Skin of body (tissue), 2 donors: Measurements from ENCODE around the gene WDR93. TPM values are rescaled to one million over a fixed set of nuclear protein-coding genes. Genes with fewer than 3 reads are reported as not detected.
A peak's percentile ranks its signal among the peaks of the same experiment; 100 is the strongest.

Experiments
- DNase-seq: peaks from one replicate; lab custom pipeline; 2025; lab: John Stamatoyannopoulos, UW
- total RNA-seq: library from RNA; depleted of rRNA; stranded (reverse); fragments of >200 nt; gene quantifications from one replicate; pipeline ENCODE4 v1.2.3, GENCODE V29; 2014

The WDR93 gene
- total RNA-seq, 1 donor from 2014 or later, result 0.20 TPM

DNA sequence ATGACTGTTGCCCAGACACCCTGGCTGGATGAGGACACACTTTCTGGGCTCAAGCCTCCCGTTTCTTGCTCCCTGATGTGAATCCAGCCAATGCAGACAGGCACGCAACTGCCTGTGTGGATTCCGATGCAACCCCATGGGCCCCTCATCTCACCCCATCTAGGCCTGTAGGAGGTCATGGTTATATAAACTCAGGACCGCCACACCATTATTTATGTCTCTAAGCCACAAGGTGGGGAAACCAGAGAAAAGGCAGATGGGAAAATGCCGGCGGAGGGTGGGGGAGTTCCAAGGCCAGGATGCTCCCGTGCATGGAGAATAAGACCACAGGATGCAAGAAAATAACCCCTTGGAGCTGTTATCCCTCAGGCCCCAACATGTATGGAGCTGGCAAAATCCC lies 58.4 kb downstream of the WDR93 start:
- DNase-seq, result no peak

DNA sequence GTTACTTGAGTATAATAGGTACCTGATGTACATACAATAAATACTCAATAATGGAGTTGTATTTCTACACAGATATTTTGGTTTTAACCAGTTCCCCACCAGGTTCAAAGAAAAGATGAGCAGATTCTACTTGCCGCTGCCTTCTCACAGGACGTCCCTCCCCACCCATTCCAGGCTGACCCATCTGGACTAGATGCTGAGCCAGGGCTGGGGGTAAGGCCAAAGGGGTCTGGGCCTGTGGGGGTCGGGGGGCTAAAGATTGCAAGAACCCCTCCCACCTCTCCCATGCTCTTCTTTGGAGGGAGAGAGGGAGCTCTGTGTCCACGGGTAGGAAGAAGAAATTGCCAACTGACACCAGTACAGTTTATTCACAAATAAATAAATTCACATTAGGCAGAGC lies 58.9 kb downstream of the WDR93 start:
- DNase-seq, result no peak

DNA sequence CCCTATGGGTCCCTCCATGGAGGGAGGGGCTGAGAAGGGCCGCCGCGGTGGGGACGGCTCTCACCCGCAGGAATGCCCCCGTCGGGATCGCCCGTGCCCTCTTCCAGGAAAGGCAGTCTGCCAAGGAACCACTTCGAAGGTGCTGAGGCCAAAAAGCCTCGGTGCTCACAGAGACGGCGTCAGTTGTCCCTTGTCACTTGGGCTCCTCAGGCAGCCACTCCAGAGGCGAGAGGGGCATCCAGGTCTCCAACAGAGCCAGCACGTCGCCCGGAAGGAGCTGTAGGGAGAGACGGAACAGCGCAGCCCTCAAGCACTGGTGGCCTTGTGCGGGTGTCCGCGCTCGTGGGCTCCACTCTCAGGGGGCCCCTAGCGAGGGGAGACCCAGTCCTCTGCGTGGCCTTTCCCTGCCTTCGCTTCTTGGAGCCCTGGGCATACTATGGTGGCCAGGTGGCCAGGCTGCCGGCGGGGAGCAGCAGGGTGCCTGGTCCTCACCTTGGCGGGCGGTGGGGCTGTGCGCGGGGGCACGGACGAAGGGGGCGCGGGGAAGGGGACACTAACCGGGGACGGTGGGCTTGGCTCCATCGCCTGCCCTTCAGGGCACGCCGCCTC lies 59.4 kb downstream of the WDR93 start:
- DNase-seq, result no peak

DNA sequence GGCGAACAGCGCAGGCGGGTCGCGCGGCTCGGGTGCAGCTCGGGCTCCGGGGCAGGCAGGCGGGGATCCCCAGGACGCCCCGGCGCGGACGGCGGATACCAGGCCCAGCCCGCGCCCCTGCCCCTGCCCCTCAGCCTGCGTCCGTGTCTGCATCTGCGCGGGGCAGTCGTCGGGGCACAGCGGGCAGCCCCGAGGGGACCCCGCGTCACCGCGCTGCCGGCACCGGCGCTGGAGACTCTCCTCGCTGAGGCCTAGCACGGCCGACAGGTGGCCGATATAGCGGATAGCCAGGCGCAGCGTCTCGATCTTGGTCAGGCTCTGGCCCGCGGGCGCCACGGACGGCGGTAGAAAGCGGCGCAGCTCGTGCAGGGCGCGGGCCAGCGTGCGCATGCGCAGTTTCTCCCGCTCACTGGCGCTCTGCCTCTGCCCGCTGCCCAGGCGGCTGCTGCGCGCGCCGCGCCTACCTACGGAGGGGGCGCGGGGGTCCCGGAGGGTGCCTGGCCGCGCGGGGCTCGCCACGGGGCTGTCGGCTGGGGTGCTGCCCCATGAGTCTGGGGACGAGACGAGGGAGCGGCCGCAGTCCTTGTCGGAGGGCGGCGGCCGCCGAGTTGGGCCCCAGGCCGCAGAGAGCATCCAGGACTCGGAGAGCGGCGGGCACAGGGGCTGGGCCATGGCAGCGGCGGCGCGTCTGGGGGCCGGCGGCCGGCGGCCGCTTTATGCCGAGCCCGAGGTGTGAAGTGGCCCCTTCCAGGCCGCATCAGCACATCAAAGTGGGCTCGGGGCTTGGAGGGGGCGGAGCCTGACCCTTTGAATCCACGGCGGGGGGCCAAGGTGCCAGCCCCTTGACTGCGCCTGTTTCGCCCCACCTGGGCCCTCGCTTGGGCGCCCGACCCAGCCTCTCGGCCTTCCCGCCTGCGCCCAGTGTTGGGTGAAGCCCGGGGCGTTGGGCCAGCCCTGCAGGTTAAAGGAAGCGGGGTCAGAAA lies 60.2 kb downstream of the WDR93 start, which contains the start of gene MESP1:
Gene MESP1 (minus strand): TSS at position 690 of the 983 bp plus-strand sequence. CDS start 18 bp downstream, at position 672.
- peak; percentile 82 for DNase-seq

DNA sequence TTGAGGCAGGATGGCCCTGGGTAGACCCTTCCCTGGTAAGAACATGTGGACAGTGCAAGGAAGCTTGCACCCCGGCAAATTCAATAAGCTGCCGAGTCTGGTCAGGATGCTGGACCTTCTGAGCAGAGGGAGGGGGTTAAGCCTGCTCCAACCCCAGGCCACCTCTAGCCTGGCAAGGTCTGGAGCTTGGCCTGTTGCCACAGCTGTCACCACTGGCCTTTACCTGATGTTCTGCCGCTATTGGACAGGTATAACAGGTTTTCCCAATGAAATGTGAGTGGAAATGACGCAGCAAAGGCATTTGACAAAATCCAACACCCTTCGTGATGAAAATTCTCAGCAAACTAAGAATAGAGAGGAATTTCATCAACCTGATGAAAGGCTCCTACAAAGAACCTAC lies 61.1 kb downstream of the WDR93 start:
- no peak for DNase-seq

- no peak for DNase-seq
Observed at GRCh38 chr15:89753855-89754254, 63.2 kb downstream of the WDR93 start.

DNA sequence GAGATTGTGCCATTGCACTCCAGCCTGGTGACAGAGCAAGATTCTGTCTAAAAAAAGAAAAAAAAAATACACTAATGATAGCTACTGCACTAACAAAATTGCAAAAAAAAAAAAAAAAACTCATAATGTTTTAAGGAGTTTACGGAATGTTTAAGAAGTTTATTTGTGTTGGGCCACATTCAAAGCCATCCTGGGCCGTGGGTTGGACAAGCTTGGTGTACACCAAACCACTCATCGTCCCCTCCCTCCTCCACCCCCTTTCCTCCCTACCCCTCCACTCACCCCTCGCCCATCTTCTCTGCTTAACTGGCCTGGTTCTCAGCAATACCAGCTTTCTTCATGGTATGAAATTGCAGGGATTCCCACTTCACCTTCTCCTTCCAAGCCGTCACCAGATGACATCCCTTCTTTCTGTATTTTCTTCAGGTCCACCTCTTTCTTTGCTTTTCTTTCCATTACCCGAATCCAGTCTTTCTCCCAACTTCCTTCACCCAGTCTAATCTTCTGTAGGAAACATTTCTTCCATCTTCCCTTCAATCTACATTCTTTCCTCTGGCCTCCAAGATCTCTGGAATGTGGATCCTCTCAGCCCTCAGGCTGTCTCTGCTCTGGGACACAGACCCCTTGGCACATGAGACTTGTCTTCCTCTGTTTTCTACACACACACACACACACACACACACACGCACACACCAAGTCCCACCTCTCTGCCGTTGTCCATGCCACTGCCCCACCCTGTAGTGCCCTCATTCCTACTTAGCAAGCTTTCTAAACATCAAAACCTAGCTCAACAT lies 63.9 kb downstream of the WDR93 start:
- no peak for DNase-seq

GRCh38 chr15:89755701-89756100 lies 65.1 kb downstream of the WDR93 start:
- DNase-seq, result no peak

- no peak for DNase-seq
Observed at GRCh38 chr15:89756897-89757296, 66.3 kb downstream of the WDR93 start.

DNA sequence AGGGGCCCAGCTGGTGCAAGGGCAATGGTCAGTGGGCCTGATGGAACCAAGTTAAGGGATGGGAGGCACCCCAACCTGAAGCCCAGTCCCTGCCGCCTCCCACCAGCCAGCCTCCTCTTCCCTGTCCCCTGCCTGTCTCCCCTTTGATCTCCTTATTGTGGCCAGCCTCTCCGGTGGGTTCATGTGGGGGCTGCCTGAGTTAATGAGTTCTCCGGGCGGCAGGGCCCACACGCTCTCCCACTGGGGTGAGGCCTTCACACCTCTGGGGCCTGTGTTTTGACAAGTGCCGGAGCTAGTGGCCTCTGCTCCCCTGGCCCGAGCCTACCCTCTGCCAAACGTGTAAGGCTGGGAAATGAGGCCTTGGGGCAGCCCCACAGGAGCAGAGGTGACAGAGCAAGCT lies 67.7 kb downstream of the WDR93 start:
- no peak for DNase-seq

- DNase-seq, result no peak
Observed at GRCh38 chr15:89758981-89759380, 68.4 kb downstream of the WDR93 start.

DNA sequence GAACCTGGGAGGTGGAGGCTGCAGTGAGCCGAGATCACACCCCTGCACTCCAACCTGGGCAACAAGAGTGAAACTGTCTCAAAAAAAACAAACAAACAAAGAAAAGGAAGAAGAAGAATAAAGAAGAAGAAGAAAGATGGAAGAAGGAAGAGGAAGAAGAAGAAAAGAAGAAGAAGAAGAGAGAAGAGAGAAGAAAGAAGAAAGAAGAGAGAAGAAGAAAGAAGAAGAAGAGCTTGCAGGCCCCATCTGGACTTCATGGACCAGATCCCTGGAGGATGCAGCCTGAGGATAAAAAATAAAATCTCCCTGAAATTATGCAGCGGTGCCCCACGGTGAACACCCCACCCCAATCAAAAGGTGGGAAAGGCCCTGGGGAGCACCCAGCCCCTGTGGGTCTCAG lies 69.2 kb downstream of the WDR93 start:
- DNase-seq, result no peak

DNA sequence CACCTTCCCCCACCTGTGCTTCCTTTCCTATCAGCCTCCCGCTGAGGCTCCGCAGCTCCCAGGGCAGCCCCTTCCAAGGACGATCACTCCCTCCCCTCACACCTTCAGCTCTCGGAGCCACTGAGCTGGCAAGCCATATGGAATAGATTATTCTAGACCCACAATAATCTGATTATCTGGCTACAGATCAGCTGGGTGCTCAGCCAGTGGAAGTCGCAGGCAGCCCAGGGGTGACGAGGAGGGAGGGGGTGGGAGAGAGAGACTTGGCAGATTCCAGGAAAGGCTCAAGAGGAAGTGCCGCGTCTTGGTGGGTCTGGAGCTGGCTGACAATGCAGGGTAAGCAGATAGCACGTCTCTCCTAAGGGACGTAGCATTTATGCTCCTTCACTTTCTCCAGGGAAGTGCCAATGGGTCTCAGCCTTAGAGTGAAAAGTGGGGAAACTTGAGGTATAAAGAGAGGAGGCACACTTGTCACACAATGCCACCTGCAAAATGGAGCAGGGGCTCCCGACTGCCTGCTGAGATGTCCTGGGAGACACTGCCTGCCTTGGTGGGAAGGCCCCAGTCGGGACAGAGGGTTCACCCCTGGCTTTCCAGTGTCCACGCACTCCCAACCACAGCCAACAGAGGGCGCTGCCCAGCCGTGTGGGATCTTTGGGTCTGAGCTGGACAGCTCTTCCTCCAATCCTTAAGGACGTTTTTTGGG lies 69.8 kb downstream of the WDR93 start:
- peak; percentile 54 for DNase-seq

- no peak for DNase-seq
Observed at GRCh38 chr15:89761009-89761831, 70.6 kb downstream of the WDR93 start.

- DNase-seq, result no peak
Observed at GRCh38 chr15:89761929-89762328, 71.3 kb downstream of the WDR93 start.

DNA sequence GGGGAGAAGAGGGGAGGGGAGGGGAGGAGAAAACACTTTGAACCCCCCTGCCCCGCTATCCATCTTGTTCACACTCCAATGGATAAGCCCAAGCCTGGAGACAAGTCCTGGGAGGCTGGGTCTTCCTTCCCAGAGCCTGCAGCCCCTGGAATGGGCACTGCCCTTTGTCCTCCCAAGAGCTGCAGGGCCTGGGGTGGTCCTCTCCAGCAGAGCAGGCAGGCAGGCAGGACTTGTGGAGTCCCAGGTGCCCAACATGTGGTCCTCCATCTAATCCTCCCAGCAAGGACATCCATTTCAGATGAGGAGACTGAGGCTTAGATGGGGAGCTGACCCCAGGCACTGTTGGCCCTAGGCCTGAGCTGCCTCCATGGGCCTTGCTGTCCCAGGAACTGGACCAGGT lies 75.1 kb downstream of the WDR93 start:
- DNase-seq, result no peak

DNA sequence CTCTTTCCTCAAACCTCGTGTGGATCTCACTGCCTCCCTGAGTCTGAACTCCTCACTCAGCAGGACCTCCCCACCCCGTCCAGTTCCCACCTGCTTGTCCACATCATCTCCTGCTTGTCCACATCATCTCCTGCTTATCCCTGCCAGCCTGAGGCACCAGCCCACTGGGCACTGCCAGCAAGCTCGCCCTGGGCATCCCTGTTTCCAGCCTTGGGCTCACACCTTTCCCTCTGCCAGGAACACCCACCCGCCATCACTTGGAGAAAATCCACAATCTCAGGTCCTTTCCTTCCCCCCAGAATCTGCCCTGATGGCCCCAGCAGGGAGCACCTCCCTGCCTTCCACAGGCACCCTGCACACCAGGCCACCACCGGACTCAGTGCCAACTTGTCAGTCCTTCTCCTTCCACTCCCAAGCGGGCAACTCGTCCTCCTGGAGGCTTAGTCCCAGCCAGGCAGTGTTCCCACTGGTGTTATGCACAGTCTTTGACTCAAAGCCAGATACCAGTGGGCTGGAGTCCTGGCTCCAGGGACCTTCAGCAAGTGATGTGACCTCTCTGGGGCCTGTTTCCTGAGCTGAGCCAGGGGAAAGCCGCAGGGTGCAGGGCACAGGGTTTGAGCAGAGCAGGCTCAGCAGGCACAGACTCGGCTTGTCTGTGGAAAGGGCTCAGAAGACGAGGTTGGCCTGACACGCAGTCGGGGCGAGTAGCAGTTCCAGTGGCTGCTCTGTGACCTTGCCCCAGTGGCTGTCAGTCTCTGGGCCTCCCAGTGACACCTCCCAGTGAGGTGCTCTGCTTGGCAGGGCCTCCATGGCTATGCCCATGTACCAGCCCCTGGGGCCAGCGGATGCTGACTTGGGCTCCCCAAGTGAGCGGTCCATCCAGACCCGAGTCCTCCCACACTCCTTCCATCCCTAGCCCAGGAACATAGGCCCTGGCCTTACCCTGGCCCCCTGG lies 76.0 kb downstream of the WDR93 start:
- DNase-seq, result no peak

GRCh38 chr15:89767411-89767915 lies 76.9 kb downstream of the WDR93 start:
- no peak for DNase-seq

- no peak for DNase-seq
Observed at GRCh38 chr15:89768071-89768500, 77.5 kb downstream of the WDR93 start.
